Activated T-helper 1 cell treated with anti-CD3 and anti-CD28 coated beads, Interleukin-12 subunit alpha, Interleukin-12 subunit beta, Interleukin-2, Interleukin-4 antibody, amounts not matched to agents 30 ng/mL and 10 ng/mL and 1 ng/mL, durations not matched to agents 14 hours and 24 hours and 36 hours (primary cell): ENCODE measurements around the gene PKD1. TPM values are rescaled to one million over a fixed set of nuclear protein-coding genes. Genes with fewer than 3 reads are reported as not detected.
"Not testable (repeated sequence)": the region's sequence is repeated elsewhere in the genome, so short reads cannot be mapped to it uniquely, and the experiment has no call there.

Source experiments
- DNase-seq: peaks from one replicate; pipeline ENCODE4 v3.0.0; 2021; ENCODE audit warnings: low spot score
- H3K27ac Mint-ChIP-seq: one replicate; pipeline ENCODE4 v1.8.0; 2021; ENCODE audit warnings: mild to moderate bottlenecking, mixed read lengths
- H3K27me3 Mint-ChIP-seq: one replicate; pipeline ENCODE4 v1.8.0; 2022; ENCODE audit warnings: mild to moderate bottlenecking, moderate library complexity, mixed read lengths; ENCODE audit not compliant: insufficient read depth
- H3K36me3 Mint-ChIP-seq: one replicate; pipeline ENCODE4 v1.8.0; 2021; ENCODE audit warnings: low read depth, mixed read lengths
- H3K4me1 Mint-ChIP-seq: one replicate; pipeline ENCODE4 v1.8.0; 2021; ENCODE audit warnings: low read depth, mixed read lengths
- H3K4me3 Mint-ChIP-seq: one replicate; pipeline ENCODE4 v1.8.0; 2021; ENCODE audit warnings: mild to moderate bottlenecking, moderate library complexity, mixed read lengths
- H3K9me3 Mint-ChIP-seq: one replicate; pipeline ENCODE4 v1.8.0; 2021; ENCODE audit warnings: mixed read lengths
- intact Hi-C: fragments of 100-400 bp; cut with micrococcal nuclease; formaldehyde crosslinking; loops from one replicate; pipeline ENCODE4 v1.15.1; 2024
- total RNA-seq: library from RNA; stranded (reverse); gene quantifications from 2 replicates; pipeline ENCODE4 v1.2.3, GENCODE V29; 2022

The PKD1 gene
- total RNA-seq, 1 donor from 2014 or later: 92.5 TPM

- Mint-ChIP-seq H3K36me3 (no peaks in the 10 kb centered on the region), H3K27ac (no peak overlapping the region), H3K9me3 (no peaks in the 10 kb centered on the region), H3K4me1 (no peaks in the 10 kb centered on the region), H3K27me3 (no peaks in the 10 kb centered on the region), H3K4me3 (no peak overlapping the region)
- DNase-seq: no peak
- intact Hi-C loops: no loop called here
Measured at GRCh38 chr16:2122429-2122828, 13.3 kb downstream of the PKD1 start.

- Mint-ChIP-seq H3K9me3 (no peaks in the 10 kb centered on the region), H3K27ac (no peak overlapping the region), H3K27me3 (no peaks in the 10 kb centered on the region), H3K4me1 (no peaks in the 10 kb centered on the region), H3K4me3 (no peak overlapping the region), H3K36me3 (no peaks in the 10 kb centered on the region)
- intact Hi-C loops: no loop called here
- no peak for DNase-seq
Measured at GRCh38 chr16:2121853-2122252, 13.8 kb downstream of the PKD1 start.

GRCh38 chr16:2121325-2121724 is 14.4 kb downstream of the PKD1 start:
- H3K27me3 Mint-ChIP-seq, DNase-seq, H3K4me1 Mint-ChIP-seq, H3K9me3 Mint-ChIP-seq, H3K4me3 Mint-ChIP-seq, intact Hi-C loops, H3K36me3 Mint-ChIP-seq: not testable (repeated sequence)
- H3K27ac Mint-ChIP-seq: peak overlapping the region; percentile 29

- H3K4me1 Mint-ChIP-seq, intact Hi-C loops, H3K9me3 Mint-ChIP-seq, H3K4me3 Mint-ChIP-seq, H3K27me3 Mint-ChIP-seq, H3K36me3 Mint-ChIP-seq, DNase-seq, H3K27ac Mint-ChIP-seq: not testable (repeated sequence)
Measured at GRCh38 chr16:2117960-2118722, 17.6 kb downstream of the PKD1 start.

- H3K9me3 Mint-ChIP-seq, H3K36me3 Mint-ChIP-seq, H3K27me3 Mint-ChIP-seq, H3K4me3 Mint-ChIP-seq, H3K27ac Mint-ChIP-seq, intact Hi-C loops, DNase-seq, H3K4me1 Mint-ChIP-seq: not testable (repeated sequence)
Measured at GRCh38 chr16:2117341-2117740, 18.4 kb downstream of the PKD1 start.

GRCh38 chr16:2116428-2116827 is 19.3 kb downstream of the PKD1 start:
- H3K4me1 Mint-ChIP-seq, DNase-seq, H3K4me3 Mint-ChIP-seq, intact Hi-C loops, H3K9me3 Mint-ChIP-seq, H3K27ac Mint-ChIP-seq, H3K36me3 Mint-ChIP-seq, H3K27me3 Mint-ChIP-seq: not testable (repeated sequence)

GRCh38 chr16:2115591-2115973 is 20.1 kb downstream of the PKD1 start:
- intact Hi-C loops: no loop called here

GRCh38 chr16:2114885-2115590 is 20.7 kb downstream of the PKD1 start:
- H3K27ac Mint-ChIP-seq, H3K9me3 Mint-ChIP-seq, intact Hi-C loops, H3K27me3 Mint-ChIP-seq, H3K4me3 Mint-ChIP-seq, H3K4me1 Mint-ChIP-seq, H3K36me3 Mint-ChIP-seq, DNase-seq: not testable (repeated sequence)

More at GRCh38 chr16:2115591-2115973, 20.1 kb downstream of the PKD1 start:
- H3K4me1 Mint-ChIP-seq: no peaks in the 10 kb centered on the region
- H3K9me3 Mint-ChIP-seq: no peaks in the 10 kb centered on the region
- DNase-seq: no peak
- no peak overlapping the region for H3K4me3 Mint-ChIP-seq
- H3K36me3 Mint-ChIP-seq: peaks cover 2% of the 10 kb centered on the region
- no peak overlapping the region for H3K27ac Mint-ChIP-seq
- H3K27me3 Mint-ChIP-seq: no peaks in the 10 kb centered on the region

GRCh38 chr16:2114225-2114624 is 21.5 kb downstream of the PKD1 start:
- H3K27ac Mint-ChIP-seq, intact Hi-C loops, DNase-seq, H3K27me3 Mint-ChIP-seq, H3K36me3 Mint-ChIP-seq, H3K4me3 Mint-ChIP-seq, H3K9me3 Mint-ChIP-seq, H3K4me1 Mint-ChIP-seq: not testable (repeated sequence)

- intact Hi-C loops, H3K4me1 Mint-ChIP-seq: not testable (repeated sequence)
Measured at GRCh38 chr16:2112539-2113106, 23.1 kb downstream of the PKD1 start.

GRCh38 chr16:2111412-2112335 is 24.0 kb downstream of the PKD1 start:
- H3K4me1 Mint-ChIP-seq, H3K4me3 Mint-ChIP-seq, H3K27ac Mint-ChIP-seq, DNase-seq, H3K36me3 Mint-ChIP-seq, H3K27me3 Mint-ChIP-seq, H3K9me3 Mint-ChIP-seq, intact Hi-C loops: not testable (repeated sequence)

More at GRCh38 chr16:2112539-2113106, 23.1 kb downstream of the PKD1 start:
- not testable (repeated sequence) for H3K27ac Mint-ChIP-seq, H3K36me3 Mint-ChIP-seq, H3K4me3 Mint-ChIP-seq, H3K9me3 Mint-ChIP-seq, DNase-seq, H3K27me3 Mint-ChIP-seq

GRCh38 chr16:2111009-2111353 is 24.7 kb downstream of the PKD1 start:
- H3K9me3 Mint-ChIP-seq, H3K36me3 Mint-ChIP-seq, intact Hi-C loops, H3K4me1 Mint-ChIP-seq, DNase-seq, H3K27me3 Mint-ChIP-seq, H3K27ac Mint-ChIP-seq, H3K4me3 Mint-ChIP-seq: not testable (repeated sequence)
